ENCODE data around the gene FGGY.
"Not testable (repeated sequence)": the region's sequence is repeated elsewhere in the genome, so short reads cannot be mapped to it uniquely, and the experiment has no call there.

Gene FGGY

DNA sequence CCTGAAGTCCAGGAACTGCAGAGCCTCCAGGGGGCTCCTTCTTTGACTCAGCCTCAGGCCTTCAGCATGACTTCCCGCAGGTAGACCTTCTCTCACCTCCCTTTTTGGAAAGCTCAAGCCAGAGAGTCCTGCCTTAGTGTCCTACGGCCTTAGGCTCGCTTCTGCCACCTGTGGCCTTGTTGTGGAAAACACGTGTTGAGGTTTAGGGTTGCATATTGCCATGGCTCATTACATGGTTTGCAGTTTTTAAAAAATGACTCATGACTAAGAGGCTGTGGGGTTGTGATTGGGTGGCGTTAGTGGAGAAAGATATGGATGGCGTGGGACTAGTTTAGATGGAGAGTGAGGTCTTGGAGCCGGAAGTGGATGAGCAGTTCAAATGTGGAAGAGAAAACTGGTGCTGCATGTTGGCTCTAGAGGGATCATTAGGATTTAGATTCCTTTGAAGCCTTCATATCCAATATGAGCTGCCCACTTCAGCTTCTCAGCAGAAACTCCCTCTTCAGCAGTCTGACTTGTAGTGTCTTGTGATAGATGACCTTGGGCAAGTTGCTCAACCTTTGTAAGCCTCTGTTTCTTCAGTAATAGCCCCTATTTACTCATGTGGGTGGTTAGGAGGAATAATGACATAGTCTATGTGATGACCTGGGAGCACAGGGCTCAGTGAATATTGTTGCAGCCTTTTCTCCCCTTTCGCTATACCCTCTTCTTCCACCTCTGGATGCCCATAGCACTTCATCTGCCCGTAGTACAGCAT is 6.5 kb upstream of the FGGY start:
- no peak for DNase-seq

DNA sequence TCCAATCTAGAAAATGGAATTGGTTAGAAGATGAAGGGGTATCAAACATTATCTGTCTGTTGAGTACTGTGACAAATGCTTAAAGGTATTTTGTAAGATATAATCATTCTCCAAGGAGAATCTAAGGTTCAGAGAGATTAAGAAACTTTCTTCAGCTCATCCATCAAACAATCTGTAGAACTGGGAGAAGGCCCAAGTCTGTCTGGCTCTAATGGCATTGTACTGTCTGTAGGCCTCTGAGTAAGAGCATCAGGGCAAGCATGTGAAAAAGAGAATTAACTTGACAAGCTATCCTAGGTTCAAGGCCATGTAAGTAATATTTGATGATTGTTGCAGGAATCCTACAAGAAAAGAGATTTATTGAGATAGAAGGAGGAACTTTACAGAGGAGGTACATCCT is 5.3 kb upstream of the FGGY start:
- DNase-seq: no peak

DNA sequence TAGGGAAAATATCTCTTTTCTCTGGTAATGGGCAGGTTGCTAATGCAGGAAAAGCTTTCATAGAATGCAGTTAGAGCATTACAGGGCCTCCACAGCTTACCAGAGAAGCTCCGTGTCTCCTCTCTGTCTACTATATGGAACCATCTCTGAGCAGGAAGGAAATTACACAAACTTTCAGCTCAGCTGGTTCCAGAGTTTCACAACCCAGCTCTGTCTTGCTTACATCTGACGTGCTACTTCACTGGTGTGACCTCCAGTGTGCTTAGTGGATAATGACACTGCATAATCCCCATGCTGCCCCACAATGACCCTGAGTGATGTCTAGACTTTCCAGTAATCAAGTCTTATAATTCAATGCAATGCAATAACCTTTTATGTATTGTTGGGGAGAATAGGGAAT is 4.3 kb upstream of the FGGY start:
- no peak for DNase-seq

DNA sequence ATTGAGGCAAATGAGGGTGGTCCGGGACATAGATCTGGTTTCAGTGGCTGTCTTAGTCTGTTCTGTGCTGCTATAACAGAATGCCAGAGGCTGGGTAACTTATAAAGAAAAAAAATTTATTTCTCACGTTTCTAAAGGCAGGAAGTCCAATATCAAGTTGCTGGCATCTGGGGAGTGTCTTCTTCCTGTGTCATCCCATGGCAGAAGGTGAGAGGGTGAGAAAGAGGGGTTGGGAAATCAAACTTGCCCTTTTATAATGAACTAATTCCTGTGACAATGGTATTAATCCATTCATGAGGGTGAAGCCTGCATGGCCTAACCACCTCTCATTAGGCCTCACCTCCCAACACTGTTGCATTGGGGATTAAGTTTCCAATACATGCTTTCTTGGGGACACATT is 3.7 kb upstream of the FGGY start:
- DNase-seq: no peak

DNA sequence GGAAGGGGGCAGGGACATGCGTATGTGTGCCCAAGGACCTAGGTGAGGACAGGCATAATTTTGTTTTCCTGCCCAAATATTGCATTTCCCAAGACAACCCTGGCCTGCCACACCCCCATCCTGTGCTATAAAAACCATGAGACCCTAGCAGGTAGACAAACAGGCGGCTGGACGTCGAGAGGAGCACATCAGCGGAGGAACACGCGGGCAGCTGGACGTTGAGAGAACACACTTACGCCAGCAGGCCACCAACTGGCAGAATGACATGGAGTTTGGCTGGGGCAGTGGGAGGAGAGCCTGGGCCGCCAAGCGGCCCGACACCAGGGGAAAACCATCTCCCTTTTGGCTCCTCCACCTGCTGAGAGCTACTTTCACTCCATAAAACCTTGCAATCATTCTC is 3.0 kb upstream of the FGGY start:
- no peak for DNase-seq

DNA sequence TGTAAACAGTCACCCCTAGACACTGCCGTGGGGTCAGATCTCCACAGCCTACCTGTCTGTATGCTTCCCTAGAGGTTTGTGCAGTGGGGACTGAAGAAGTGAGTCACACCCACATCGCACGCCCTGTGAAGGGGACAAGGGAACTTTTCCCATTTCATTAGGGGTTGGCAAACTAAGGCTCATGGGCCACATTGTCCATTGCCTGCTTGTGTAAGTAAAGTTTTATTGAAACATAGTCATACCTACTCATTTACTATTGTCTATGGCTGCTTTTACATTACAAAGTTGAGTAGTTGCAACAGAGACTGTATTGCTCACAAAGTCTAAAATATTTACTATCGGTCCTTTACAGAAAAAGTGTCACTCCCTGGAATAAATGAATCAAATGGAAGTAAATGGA is 2.5 kb upstream of the FGGY start:
- DNase-seq: no peak

DNA sequence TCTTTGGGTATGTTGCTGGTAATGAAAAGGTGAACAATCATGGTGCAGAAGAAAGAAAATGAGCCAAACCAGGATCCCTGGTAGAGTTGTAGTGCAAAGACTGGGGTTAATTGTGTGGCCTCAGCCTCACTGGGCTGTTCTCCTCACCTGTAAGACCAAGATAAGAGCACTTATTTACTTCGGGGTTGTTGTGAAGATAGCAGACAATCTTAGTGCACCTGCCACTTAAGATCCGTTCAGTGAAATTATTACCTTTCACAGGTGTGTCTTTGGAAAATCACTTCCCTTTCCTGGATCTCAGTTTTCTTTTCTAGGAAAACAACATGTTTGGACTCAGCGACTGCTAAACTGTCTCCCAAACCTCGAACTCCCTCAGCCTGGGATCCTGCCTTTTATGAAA is 1.3 kb upstream of the FGGY start:
- no peak for DNase-seq

DNA sequence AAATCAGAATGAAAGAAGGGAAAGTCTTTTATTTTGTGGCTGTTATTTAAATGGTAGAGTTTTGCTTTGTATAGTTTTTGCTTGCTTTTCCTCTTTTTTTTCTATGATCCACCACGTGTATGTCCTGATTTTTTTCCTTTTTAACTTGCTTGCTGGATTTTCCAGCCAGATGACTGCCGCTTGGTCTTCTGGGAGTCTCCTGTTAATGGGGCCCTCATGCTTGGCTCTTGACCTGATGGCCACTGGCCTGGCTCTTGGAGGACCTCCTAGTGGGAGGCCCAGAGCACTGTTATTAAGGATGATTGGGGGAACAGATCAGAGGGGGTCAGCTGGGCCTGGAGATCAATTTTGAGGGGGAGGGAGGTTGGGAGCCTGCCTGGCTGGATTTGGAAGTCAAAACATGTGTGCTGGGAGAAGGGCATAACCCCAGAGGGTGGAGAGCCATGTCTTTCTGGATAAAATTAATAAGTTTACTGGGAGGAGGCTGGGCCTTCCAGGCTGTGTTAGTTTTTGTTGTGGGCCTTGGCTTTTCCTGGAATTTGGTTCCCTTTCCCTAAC is 1.2 kb downstream of the FGGY start:
- DNase-seq: no peak

DNA sequence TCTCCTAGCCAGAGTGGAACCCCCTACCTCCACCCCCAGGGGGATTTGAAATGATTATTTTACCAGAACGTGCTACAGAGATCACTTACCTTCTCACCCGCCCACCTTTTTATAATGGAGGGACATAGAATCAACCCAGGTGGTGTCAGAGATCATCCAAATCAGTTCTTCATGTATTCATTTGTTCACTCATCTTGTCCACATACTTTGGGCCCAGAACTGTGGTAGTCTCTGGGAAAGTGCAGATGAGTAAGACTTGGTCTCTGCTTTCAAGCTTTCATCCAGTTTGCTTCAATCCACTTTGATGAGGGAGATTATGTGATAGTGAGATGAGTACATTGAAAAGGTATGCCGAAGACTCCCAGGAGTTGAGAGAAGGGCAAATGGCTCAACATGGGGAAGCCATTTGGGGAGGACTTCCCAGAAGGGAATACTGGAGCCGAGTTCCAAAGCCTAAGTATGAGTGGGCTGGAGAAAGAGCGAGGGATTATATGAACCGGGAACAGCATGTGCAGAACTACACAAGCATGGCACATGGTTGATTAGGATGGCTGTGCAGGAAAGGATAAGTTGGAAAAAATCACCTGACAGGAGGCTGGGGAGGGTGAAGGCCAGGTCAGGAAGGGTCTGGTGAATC is 1.9 kb downstream of the FGGY start:
- DNase-seq: no peak

DNA sequence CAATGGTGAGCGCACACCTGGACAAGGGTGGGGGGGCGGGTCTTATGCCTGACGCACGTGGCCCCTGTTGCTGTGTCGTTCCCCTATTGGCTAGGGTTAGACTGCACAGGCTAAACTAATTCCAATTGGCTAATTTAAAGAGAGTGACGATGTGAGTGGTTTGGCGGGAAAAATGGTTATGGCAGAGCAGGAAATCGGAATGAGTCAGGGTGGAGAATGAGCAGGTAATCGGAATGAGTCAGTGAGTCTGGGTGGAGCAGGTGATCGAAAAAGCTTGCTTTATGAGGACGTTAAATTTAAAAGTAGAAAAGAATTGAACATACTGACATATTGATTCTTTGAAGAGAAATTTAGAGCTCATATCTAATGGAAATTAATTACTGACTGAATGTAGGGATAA is 2.8 kb downstream of the FGGY start:
- not testable (repeated sequence) for DNase-seq

DNA sequence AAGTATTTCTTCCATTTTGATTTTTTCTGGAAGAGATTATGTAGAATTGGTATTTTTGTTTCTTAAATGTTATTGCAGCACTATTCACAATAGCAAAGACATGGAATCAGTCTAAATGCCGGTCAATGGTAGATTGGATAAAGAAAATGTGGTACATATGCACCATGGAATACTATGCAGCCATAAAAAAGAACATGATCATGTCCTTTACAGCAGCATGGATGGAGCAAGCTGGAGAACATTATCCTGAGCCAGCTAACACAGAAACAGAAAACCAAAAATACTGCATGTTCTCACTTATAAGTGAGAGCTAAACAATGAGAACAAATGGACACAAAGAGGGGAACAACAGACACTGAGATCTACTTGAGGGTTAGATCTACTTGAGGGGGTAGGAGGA is 5.4 kb downstream of the FGGY start:
- no peak for DNase-seq

DNA sequence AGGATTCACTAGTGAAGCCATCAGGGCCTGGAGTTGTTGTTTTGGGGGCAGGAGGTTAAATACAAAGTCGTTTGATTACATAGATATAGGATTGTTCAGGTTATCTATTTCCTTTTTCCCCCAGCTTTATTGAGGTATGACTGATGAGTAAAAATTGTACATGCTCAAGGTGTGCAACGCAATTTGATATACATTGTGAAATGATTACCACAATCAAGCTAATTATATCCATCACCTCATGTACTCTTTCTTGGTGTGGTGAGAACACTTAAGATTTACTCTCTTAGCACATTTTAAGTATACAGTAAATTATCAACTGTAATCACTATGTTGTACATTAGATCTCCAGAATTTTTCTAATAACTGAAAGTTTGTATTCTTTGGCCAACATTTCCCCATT is 6.0 kb downstream of the FGGY start:
- no peak for DNase-seq

DNA sequence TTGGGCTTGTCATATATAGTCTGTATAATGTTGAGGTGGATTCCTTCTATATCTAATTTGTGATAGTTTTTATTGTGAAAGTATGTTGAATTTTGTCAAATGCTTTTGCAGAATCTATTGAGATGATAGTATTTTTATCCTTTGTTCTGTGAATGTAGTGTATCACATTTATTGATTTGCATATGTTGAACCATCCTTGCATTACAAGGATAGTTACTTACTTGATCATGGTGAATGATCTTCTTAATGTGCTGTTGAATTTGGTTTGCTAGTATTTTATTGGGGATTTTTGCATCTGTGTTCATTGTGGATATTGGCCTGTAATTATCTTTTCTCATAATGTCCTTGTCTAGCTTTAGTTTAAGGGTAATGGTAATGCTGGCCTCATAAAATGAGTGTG is 8.3 kb downstream of the FGGY start:
- no peak for DNase-seq

DNA sequence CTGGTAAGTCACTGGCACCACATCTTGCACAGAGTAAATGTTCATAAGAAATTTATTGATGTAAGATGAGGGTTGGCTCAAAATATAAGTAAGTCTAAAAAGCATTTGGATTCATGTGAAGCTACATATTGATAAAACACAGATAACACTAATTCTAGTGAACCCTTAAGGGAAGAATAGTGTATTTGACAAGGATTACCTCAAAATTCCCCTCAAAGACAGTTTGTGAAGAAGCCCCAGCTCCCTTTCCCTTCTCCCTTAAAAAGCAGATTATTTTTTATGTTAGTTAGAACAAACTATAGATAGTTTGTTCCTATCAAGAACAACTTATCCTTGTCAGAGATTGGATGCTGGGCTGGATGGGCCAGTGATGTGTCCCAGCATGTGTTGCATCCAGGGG is 10.7 kb downstream of the FGGY start:
- no peak for DNase-seq

DNA sequence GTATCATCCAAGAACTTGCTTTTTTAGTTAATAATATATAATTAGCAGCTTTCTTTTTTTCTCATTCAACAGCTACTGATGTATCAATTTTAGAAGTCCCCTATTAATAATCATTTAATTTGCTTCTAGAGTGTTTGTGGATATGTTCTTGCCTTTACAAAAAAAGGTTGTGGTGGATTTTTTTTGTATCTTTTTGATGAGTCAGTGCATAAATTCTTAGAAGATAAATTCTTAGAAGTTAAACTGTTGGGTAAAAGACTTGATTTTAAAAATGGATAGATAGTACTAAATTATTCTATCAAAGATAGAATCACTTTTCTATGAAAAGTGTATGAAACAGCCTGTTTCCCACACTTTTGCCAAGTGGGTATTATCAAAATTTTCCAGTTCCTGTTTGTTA is 11.9 kb downstream of the FGGY start:
- DNase-seq: no peak

DNA sequence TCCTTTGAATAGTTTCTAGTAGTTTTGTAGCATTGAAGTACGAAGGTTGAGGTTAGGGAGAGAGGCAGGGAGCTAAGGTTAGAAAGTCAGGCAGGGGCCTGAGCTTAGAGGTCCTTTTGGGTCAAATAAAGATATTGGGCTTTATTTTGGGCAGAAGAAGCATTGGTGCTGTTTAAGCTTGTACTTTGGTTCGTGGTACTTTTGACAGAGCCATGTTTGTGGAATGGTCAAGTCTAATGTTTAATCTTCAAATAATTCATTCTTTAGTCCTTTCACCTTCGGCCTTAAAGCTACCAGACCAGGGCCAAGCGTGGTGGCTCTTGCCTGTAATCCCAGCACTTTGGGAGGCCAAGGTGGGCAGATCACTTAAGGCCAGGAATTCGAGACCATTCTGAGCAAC is 12.5 kb downstream of the FGGY start:
- DNase-seq: no peak

DNA sequence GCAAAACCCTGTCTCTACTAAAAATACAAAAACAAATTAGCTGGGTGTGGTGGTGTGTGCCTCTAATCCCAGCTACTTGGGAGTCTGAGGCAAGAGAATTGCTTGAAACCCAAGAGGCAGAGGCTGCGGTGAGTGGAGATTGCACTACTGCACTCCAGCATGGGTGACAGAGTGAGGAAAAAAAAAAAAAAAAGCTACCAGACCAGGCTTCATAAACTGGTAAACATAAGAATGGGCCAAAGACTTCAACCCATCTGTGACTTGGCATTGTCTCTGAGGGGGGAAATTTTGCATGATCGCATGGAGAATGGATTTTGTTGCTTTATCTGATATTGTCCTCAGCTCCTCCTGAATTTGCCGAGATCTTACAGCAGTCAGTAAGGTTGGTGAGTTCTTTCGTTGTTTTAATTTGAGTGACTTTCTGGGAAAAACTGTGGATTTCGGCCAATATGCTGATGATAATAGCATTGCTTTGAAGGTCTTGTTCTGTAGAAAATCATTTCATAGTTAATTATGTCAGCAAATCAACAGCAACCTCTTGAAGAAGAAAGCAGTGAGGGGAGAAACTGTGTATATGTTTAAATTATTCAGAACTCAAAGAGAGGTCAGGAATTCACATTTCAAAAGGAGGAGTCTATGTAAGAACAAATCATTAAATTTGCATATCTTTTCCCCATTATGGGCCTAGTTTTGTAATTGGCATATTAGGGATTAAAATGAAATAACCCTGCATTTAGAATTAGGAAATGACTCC is 13.1 kb downstream of the FGGY start:
- no peak for DNase-seq

DNA sequence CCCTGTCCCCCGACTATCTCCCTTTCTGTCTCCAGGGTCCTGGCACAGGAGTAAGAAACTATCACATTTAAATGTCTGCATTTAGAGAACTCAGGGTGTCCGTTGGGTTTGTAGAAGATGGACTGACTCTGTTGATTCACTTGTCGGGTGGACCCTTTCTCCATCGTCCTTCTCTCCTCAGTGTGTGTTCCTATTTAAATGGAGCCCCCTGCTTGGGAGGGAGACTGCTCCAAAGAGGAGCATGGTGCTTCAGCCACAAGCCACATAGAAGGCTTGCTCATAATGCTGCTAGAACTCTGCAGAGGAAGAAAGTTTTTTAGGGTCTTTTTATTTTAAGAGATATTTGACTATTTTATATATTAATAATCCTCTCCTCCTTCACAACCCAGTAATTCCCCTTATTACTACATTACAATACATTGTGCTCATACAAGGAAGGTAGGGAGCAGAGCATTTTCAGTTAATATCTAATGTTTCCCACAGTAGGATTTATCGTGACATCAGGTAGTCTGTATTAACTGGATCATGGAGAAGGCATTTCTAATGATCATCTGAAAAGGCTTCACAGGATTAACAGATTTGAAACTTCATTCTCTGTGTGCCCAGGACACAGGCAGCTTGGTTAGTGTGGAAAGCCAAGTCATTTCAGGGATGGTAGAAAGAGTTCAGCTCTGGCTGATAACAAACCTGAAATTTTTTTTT is 13.8 kb downstream of the FGGY start:
- no peak for DNase-seq

DNA sequence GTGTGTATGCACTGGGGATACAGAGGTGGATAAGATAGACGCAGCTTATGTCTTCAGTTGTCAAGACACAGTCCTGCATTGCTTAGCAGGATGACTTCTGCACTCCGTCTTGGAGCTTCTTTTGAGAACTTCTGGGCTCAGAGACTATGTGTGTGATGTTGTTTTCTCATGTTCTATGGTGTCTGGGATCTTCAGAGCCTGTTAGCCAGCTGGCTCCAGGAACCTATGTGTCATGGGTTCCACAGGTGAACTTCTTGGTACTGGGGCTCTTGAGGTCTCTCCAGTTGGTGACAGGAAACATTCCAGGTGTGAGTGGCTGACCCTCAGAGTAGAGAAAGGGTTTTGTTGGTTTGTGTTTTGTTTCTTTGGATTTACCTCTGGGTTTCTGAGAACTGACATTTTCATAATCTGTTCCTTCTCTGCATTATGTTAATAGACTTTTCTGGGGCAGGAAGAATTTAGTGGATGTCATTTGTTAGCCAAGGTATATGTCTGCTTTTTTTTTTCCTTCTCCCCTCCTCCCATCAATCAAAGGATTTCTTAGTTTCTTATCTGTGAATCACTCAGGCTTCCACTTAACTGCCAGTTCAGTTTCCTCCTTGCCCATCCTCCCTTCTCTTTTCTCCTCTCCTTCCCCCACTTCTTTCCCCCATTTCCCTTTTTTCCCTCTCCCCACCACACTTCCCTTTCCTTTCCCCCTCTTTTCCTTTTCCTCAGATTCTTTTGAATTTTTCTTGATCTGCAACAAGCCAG is 18.1 kb downstream of the FGGY start:
- DNase-seq: no peak

DNA sequence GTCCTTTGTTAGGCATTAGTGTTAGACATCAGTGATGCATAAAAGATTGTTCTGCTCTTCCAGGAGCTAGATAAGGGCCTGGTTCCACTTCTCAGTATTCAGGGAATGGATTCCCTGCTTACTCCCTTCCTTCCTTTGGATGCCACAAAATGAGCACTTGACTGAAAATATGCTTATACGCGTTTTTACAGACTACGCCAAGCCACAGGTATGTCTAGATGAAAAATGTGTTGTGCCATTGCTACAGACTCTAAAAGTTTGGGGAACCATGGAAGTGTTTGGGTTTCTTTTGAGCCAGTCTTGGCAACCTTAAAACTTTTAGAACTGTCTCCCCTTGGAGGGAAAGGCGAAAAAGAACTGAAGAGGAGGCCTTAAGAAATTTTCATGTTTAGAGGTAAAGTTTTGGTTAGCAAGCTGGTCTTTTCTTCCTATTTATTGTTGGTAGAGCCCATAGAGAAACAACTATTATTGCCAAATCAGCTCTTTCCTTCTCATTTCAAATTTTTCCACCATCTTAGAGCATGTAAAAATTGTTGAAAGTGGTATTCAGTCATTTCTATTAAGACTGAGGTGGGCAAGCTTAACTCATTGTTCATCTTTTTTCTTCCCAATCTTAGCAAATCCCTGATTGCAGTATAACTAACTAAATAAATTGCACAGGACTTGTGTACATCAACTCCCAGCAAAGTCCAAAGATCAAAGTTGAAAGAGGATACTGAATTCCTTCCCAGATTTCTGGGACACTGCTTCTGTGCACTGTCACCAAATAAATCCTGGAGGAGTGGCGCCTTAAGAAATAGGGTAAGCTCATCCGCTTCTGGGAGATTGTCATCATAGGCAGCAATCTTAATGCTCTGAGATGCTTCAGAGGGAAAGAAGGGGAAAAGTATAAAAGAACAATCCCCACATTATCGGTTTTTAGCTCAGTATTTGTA is 18.9 kb downstream of the FGGY start:
- no peak for DNase-seq

DNA sequence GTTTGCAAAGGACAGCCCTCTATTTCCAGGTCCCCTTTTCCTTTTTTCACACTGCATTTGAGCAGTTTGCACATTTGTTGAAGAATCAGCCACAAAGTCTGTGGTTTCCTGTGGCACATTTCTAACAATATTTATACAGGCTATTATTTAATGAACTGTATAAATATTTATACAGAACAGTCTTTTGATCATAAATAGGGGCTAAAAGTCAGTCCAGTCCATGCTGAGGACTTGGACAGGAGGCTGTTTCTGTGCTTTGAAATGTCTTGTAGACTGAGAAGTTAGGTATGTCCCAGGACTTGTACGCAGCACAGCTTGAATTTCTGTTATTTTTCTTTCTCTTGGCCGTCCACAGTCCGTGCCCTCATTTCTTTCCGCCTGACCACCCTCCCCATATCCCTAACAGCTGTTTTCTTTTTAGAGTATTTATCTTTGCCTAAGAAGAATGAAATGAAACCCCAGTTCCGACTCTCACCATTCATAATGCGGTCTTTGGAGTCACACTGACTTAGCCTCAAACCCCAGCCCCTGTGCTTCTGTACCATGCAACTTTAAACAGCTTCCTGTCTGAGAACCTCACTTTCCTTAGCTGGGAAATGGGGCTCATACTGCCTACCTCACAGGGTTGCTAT is 19.7 kb downstream of the FGGY start:
- DNase-seq: no peak
